ENCODE measurements around the gene C2CD3.
"Not testable (repeated sequence)": the region's sequence is repeated elsewhere in the genome, so short reads cannot be mapped to it uniquely, and the experiment has no call there.

Gene C2CD3

GRCh38 chr11:74004759-74005615 lies 165.8 kb downstream of the C2CD3 start:
- DNase-seq = peak; percentile 79
- ATAC-seq = peak; percentile 99

GRCh38 chr11:74004046-74004695 lies 166.6 kb downstream of the C2CD3 start:
- no peak for ATAC-seq
- DNase-seq = no peak

DNA sequence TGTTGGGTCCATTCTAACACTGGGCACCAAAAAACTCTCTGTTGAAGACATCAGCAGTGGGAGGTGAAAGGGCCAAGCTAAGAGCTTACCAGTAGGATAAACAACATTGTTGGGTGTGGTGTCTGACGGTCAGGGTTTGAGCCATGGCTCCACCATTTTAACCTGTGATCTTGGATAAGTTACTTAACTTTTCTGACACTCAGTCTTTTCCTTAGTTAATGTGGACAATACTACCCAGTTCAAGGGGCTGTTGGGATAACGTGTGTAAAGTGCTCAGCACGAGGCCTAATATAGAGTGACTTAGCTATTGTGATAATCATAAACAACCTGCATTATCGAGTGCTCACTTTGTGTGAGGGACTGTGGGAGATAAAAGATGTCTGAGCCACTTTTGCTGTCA lies 168.0 kb downstream of the C2CD3 start:
- ATAC-seq (no peak), DNase-seq (no peak)

- DNase-seq (no peak), ATAC-seq (no peak)
Measured at GRCh38 chr11:74001822-74002286, 168.9 kb downstream of the C2CD3 start.

DNA sequence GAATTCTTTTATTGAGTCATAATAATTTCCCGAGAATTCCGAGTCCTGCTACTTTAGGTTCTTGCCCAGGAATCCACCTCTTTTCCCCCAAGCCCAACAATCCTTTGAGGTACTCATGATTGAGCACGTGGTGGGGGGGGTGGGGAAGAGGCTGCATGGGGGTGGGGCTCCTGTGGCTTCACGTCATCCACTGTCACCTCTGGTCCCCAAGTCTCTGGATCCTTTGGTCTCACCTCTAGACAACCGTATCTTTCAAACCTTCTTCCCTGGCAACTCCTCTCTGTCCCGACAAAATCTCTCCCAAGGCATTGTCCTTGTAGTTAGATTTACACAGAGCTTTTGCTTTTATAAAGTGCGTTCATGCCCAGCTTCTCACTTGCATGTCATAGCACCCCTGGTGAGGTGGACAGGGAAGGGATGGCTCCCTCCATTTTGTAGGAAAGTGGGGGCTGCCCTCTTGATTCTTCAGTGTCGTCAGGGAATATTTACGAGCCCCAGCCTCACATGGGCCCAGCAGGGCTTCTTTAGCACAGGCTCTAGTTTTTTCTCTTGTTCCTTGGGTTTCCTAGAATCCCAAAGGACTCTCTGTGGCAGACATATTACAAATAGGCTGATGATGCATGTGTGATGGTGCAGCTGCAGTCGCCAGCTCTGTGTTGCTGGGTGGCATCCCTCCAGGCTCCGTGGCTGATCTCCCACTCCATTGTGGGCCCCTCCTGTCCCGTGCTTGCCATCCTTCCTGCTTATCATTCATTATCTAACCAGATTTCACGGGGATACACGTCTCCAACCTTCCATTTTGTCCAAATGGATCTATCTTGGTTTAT lies 170.3 kb downstream of the C2CD3 start:
- DNase-seq = no peak
- no peak for ATAC-seq

DNA sequence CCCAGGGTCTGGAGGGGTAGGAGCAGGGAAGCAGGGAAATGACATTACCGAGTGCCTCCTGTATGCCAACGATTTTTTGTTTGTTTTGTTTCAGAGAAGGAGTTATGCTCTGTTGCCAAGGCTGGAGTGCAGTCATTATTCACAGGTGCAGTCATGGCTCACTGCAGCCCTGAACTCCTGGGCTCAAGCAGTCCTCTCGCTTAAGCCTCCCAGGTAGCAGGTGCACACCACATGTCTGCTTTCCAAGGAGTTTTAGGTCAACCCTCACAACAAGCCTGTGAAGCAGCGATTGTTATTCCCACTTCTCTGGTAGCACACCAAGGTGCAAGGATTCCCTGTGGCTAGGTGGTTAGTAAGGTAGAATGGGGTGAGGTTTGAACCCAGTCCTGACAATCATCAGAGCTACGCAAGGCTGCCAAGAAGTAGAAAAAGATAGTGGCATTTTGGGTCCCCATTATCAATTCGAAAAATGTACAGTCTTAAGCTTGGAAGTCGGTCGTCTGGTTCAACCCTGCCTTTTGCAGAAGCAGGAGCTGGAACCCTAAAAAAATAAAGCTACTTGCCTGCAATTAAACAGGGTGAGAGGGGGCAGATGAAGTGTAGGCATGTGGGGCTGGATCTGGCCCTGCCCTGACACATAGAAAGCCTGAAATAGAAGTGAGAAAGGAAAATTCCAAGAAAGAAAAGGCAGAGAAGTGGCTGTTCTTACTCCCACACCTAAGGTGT lies 171.1 kb downstream of the C2CD3 start:
- DNase-seq (no peak), ATAC-seq (no peak)

GRCh38 chr11:73998846-73999575 lies 171.8 kb downstream of the C2CD3 start:
- DNase-seq (no peak), ATAC-seq (no peak)

DNA sequence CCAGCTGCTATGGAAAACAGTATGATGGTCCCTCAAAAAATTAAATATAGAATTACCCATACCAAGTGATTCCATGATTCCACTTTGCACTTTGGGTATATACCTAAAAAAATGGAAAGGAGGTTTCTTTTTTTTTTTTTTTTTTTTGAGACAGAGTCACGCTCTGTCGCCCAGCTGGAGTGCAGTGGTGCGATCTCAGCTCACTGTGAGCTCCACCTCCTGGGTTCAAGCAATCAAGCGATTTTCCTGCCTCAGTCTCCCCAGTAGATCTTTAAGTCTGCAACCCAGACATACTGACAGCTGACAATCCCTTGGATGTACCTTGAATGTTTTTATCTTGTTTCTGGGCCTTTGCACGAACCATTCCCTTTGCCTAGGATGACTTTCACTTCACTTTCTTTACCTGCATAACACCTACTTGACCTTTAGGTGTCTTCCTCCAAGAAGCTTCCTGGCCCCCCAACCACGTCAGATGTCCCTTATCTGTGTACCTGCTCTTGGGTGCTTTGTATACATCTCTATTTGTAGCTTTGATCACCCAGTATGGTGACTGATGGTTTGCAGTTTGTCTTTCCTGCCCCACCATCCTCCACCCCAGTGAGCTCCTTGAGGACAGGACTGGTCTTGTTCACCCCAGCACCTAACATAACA lies 173.6 kb downstream of the C2CD3 start:
- DNase-seq = no peak
- no peak for ATAC-seq

- DNase-seq (no peak), ATAC-seq (no peak)
Measured at GRCh38 chr11:73996161-73996747, 174.5 kb downstream of the C2CD3 start.

- DNase-seq = no peak
Measured at GRCh38 chr11:73995731-73996130, 175.1 kb downstream of the C2CD3 start.

DNA sequence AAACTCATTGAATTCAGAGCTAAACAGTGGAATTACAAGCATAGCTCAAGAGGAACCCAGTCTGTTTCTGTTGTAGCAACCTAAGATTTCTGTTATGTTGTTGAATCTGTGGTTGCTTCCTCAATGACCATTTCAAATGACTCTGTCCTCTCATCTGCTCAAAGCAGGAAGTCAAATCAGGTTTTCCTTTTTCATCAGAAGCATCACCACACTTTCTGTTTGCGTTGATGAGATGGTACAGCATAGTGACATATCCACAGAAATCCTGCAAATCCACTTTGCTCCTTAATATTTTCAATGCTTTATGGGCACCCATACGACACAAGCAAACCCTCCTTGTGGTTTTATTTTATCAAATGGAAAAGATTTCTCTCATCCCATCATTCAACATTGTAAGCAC lies 175.6 kb downstream of the C2CD3 start:
- DNase-seq (no peak), ATAC-seq (peak; percentile 84)

More at GRCh38 chr11:73995731-73996130, 175.1 kb downstream of the C2CD3 start:
- ATAC-seq = peak; percentile 82

- no peak for DNase-seq
- ATAC-seq = no peak
Measured at GRCh38 chr11:73991471-73992006, 179.3 kb downstream of the C2CD3 start.

- no peak for DNase-seq
Measured at GRCh38 chr11:73990730-73991129, 180.1 kb downstream of the C2CD3 start.

DNA sequence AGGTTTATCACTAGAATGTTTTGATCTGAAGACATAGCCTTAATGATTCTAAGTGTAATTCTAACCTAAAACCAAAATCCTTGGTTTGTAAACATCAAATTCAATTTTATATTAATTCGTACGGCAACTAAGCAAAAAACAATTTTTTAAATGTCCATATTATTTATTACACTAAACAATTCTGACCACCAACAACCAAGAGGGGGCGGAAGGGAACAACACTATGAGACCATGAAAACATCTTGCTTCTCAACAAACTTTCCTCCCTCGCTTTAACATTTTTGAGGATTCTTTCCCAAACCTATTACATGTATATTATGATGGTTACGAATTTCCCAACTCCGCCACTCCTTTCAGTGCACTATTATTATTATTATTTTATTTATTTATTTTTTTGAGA lies 181.6 kb downstream of the C2CD3 start:
- ATAC-seq (no peak), DNase-seq (no peak)

More at GRCh38 chr11:73990730-73991129, 180.1 kb downstream of the C2CD3 start:
- ATAC-seq = no peak

DNA sequence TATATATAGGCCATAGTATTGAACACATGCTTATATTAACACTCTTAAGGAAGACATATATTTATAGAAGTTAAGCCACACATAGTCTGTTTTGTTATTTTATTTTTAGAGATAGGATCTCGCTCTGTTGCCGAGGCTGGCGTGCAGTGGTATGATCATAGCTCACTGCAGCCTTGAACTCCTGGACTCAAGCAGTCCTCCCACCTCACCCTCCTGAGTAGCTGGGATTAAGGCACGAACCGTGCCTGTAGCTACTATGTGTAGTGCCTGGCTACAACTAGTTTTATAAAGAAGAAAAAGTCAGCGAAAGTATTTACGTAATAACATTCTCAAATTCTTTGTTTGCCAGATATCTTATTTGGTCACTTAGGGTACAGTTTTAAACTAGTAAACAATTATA lies 182.6 kb downstream of the C2CD3 start:
- ATAC-seq (no peak), DNase-seq (no peak)

GRCh38 chr11:73985661-73986060 lies 185.1 kb downstream of the C2CD3 start:
- ATAC-seq, DNase-seq: not testable (repeated sequence)

DNA sequence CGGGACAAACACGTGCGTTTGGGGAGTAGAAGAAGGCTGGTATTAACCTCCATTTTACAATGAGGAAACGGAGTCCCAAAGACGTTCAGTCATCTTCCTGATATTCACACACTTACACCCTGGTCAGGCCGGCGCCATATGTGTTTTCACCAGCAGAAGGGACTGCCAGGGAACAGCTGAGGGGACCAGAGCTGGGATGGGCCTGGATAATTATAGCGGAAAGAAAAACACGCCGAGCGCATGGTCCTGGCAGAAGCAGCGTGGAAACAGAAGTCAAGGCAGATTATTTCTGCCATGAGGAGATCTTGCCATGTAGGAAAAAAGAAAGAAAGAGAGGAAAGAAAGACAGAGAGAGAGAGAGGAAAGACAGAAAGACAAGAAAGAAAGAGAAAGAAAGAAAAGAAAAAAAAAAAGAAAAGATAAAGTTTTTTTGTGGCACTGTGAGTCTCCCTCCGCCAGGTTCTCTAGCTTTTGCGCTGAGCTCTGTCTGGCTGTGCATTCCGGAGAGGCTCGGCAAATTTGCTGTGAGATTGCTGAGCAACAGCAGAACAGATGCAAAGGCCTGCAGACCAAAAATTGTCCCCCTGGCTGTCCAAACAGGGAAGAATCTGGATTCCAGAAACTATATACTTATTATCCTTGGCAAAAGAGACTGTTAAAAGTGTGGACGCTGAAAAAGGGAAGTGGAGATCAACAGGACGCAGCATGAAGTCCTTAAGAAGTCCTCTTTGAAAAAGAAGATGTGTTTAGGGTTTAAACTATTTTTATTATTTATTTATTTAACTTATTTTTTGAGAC lies 186.9 kb downstream of the C2CD3 start:
- DNase-seq = no peak
- no peak for ATAC-seq

DNA sequence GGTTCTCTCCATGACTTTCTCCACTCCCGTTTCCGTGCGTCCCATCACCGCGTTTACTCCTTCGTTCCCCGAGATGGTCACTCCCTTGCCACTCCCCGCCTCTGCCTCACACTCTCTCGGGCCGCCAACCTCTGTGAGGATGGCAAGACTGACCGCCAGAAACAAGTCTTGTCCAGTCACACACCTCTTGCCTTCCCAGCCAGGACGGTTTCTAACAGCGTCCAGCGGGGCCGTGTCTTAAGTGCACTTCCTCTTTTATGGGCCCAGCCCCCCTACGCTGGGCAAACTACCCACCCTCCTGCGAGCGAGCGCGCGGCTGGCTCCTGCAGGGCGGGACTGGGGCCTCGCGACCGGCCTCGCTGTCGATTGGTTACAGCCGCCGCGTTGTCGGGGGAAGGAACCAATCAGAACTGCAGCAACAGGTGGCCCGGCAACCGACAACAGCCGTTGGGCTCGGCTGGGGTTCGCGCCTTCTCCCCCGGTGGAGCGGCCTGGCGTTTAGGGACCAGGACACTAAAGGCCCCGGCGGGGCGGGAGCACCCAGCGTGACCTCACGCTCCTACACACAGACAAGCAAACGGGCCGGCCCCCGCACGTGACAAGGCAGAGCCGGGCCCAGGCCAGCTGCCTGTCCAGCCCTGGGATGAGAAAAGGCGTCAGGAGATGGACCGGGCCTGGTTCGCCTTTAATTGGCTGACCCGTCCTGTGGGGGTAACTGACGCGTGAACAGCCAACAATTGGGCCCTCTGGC lies 187.6 kb downstream of the C2CD3 start:
- DNase-seq = peak; percentile 95
- ATAC-seq = peak; percentile 88

Data from stimulated activated naive CD8-positive, alpha-beta T cell treated with anti-CD3 and anti-CD28 coated beads, Interleukin-15, Interleukin-2, amounts not matched to agents 100 U/mL and 50 U/mL, for 24 hours (primary cell).